HG02981 (cell line): ENCODE results near the gene DENND2C.

Experiments used
- ATAC-seq: cut with Tn5 transposase; IDR thresholded peaks from one replicate; pipeline ENCODE4 v1.9.1; 2021; ENCODE audit warnings: mild to moderate bottlenecking, moderate library complexity; ENCODE audit not compliant: unreplicated experiment

Gene DENND2C

GRCh38 chr1:114547076-114547475 lies 122.8 kb downstream of the DENND2C start:
- no peak for ATAC-seq

GRCh38 chr1:114545796-114546195 lies 124.1 kb downstream of the DENND2C start:
- no peak for ATAC-seq

GRCh38 chr1:114545315-114545714 lies 124.5 kb downstream of the DENND2C start:
- no peak for ATAC-seq

GRCh38 chr1:114540821-114541220 lies 129.0 kb downstream of the DENND2C start:
- no peak for ATAC-seq

- ATAC-seq: no peak
Measured at GRCh38 chr1:114540272-114540671, 129.6 kb downstream of the DENND2C start.

GRCh38 chr1:114536043-114536442 lies 133.8 kb downstream of the DENND2C start:
- no peak for ATAC-seq

GRCh38 chr1:114535401-114535800 lies 134.4 kb downstream of the DENND2C start:
- no peak for ATAC-seq
